GM23338 (cell line): ENCODE data around the gene NOD1. TPM values are rescaled to one million over a fixed set of nuclear protein-coding genes. Genes with fewer than 3 reads are reported as not detected.

Experiments used
- ATAC-seq: fragments of 200-7000 bp; cut with Tn5 transposase; 3 replicates; pipeline ENCODE4 v1.9.1; 2020
- DNase-seq: peaks from one replicate; pipeline ENCODE4 v3.0.0-alpha.2; 2015; ENCODE audit warnings: low spot score
- H2AFZ ChIP-seq: fragments of 200-600 bp; sonication (generic); 2 replicates; pipeline ENCODE4 v1.8.0; 2016; ENCODE audit warnings: antibody characterized with exemption, mild to moderate bottlenecking, moderate library complexity
- H3F3A ChIP-seq: fragments of 200-600 bp; sonication (generic); replicated peaks from 2 replicates; pipeline ENCODE4 v1.8.0; 2017; ENCODE audit warnings: antibody characterized with exemption, mixed run types, low read depth
- H3K27ac ChIP-seq: fragments of 200-600 bp; sonication (generic); 2 replicates; pipeline ENCODE4 v1.6.1; 2016; ENCODE audit warnings: low read depth
- H3K27me3 ChIP-seq: fragments of 200-600 bp; sonication (generic); 2 replicates; pipeline ENCODE4 v1.8.0; 2016; ENCODE audit warnings: mild to moderate bottlenecking, mixed run types, moderate library complexity; ENCODE audit not compliant: insufficient read depth
- H3K36me3 ChIP-seq: fragments of 200-600 bp; sonication (generic); 2 replicates; pipeline ENCODE4 v1.8.0; 2016; ENCODE audit warnings: mild to moderate bottlenecking; ENCODE audit not compliant: insufficient read depth
- H3K4me1 ChIP-seq: fragments of 200-600 bp; sonication (generic); 2 replicates; pipeline ENCODE4 v1.8.0; 2016; ENCODE audit warnings: mild to moderate bottlenecking, moderate library complexity; ENCODE audit not compliant: insufficient read depth
- H3K4me2 ChIP-seq: fragments of 200-600 bp; sonication (generic); 2 replicates; pipeline ENCODE4 v1.7.1; 2017; ENCODE audit warnings: mixed run types
- H3K4me3 ChIP-seq: fragments of 200-600 bp; sonication (generic); 2 replicates; pipeline ENCODE4 v1.6.1; 2016; ENCODE audit warnings: mixed run types
- H3K79me2 ChIP-seq: fragments of 200-600 bp; sonication (generic); replicated peaks from 2 replicates; pipeline ENCODE4 v1.8.0; 2017; ENCODE audit warnings: mild to moderate bottlenecking; ENCODE audit not compliant: insufficient read depth
- H3K9me2 ChIP-seq: fragments of 200-600 bp; sonication (generic); 2 replicates; pipeline ENCODE4 v1.8.0; 2017; ENCODE audit not compliant: insufficient read depth
- H4K20me1 ChIP-seq: fragments of 200-600 bp; sonication (generic); replicated peaks from 2 replicates; pipeline ENCODE4 v1.8.0; 2017; ENCODE audit warnings: mild to moderate bottlenecking; ENCODE audit not compliant: insufficient read depth
- H3K27ac Mint-ChIP-seq: 2 replicates; pipeline ENCODE4 v1.8.0; 2020; ENCODE audit warnings: inconsistent platforms, mild to moderate bottlenecking, moderate library complexity, mixed read lengths
- H3K27me3 Mint-ChIP-seq: 3 replicates; pipeline ENCODE4 v1.8.0; 2022; ENCODE audit warnings: low read depth, mild to moderate bottlenecking, moderate library complexity, mixed read lengths, inconsistent platforms; ENCODE audit not compliant: insufficient read depth, poor library complexity
- H3K36me3 Mint-ChIP-seq: 3 replicates; pipeline ENCODE4 v1.8.0; 2021; ENCODE audit warnings: low read depth, mild to moderate bottlenecking, inconsistent platforms, moderate library complexity, mixed read lengths
- H3K4me1 Mint-ChIP-seq: 3 replicates; pipeline ENCODE4 v1.8.0; 2020; ENCODE audit warnings: mild to moderate bottlenecking, inconsistent platforms, mixed read lengths
- H3K4me3 Mint-ChIP-seq: 3 replicates; pipeline ENCODE4 v1.8.0; 2021; ENCODE audit warnings: moderate library complexity, mild to moderate bottlenecking, inconsistent platforms, mixed read lengths
- H3K9me3 Mint-ChIP-seq: 3 replicates; pipeline ENCODE4 v1.8.0; 2020; ENCODE audit warnings: moderate library complexity, mild to moderate bottlenecking, inconsistent platforms, mixed read lengths
- CREB1 ChIP-seq: fragments of 250-450 bp; sonication (Bioruptor Pico); IDR thresholded peaks from 2 replicates; pipeline ENCODE4 v1.5.0; 2020; ENCODE audit warnings: low read depth, mild to moderate bottlenecking, moderate library complexity
- CTCF ChIP-seq, 2 experiments: fragments of 200-600 bp in 1 of 2; sonication (generic) in 1 of 2; conservative IDR thresholded peaks; 2 replicates each; pipeline versions ENCODE4 v1.5.1 to v1.6.1; 2016 to 2017; ENCODE audit warnings: antibody characterized with exemption in 2 of 2, low read depth in 2 of 2, mild to moderate bottlenecking in 2 of 2, moderate library complexity in 1 of 2
- ETS1 ChIP-seq: IDR thresholded peaks from 2 replicates; pipeline ENCODE4 v1.6.1; 2016; ENCODE audit warnings: antibody characterized with exemption
- EZH2 ChIP-seq: fragments of 200-600 bp; sonication (generic); IDR thresholded peaks from one replicate; pipeline ENCODE4 v1.8.0; 2017; ENCODE audit warnings: antibody characterized with exemption, mild to moderate bottlenecking, low read depth; ENCODE audit not compliant: unreplicated experiment
- EZH2phosphoT487 ChIP-seq: fragments of 200-600 bp; sonication (generic); IDR thresholded peaks from one replicate; pipeline ENCODE4 v1.8.1; 2018; ENCODE audit warnings: antibody characterized with exemption; ENCODE audit not compliant: unreplicated experiment
- JUNB ChIP-seq: IDR thresholded peaks from one replicate; pipeline ENCODE4 v1.6.1; 2016; ENCODE audit warnings: antibody characterized with exemption; ENCODE audit not compliant: unreplicated experiment
- NANOG ChIP-seq: IDR thresholded peaks from 2 replicates; pipeline ENCODE4 v1.6.1; 2016; ENCODE audit warnings: antibody characterized with exemption, borderline replicate concordance
- POLR2AphosphoS5 ChIP-seq: IDR thresholded peaks from 2 replicates; pipeline ENCODE4 v1.6.1; 2016; ENCODE audit warnings: antibody characterized with exemption, low read depth
- REST ChIP-seq: IDR thresholded peaks from one replicate; pipeline ENCODE4 v1.6.1; 2018; ENCODE audit warnings: antibody characterized with exemption; ENCODE audit not compliant: unreplicated experiment
- STAT1 ChIP-seq: IDR thresholded peaks from one replicate; pipeline ENCODE4 v1.6.1; 2016; ENCODE audit warnings: antibody characterized with exemption; ENCODE audit not compliant: unreplicated experiment
- ZNF114 ChIP-seq: fragments of 250-450 bp; sonication (Bioruptor Pico); IDR thresholded peaks from 2 replicates; pipeline ENCODE4 v1.5.0; 2020; ENCODE audit warnings: mild to moderate bottlenecking, moderate library complexity
- ZNF331 ChIP-seq: fragments of 250-450 bp; sonication (Bioruptor Pico); IDR thresholded peaks from 2 replicates; pipeline ENCODE4 v1.5.0; 2020; ENCODE audit warnings: low read depth, mild to moderate bottlenecking, moderate library complexity
- ZNF462 ChIP-seq: fragments of 250-450 bp; sonication (Bioruptor Pico); IDR thresholded peaks from 2 replicates; pipeline ENCODE4 v1.5.0; 2020; ENCODE audit warnings: mild to moderate bottlenecking, moderate library complexity
- polyA plus RNA-seq: library from polyadenylated mRNA; unstranded; fragments of >200 nt; fragmentation: Nextera tagmentation; extraction: Ambion mirVana; gene quantifications from 2 replicates; pipeline ENCODE4 v1.2.1, GENCODE V29; 2016
- total RNA-seq: library from RNA; depleted of rRNA; stranded (reverse); fragments of >200 nt; shearing (Covaris generic); gene quantifications from 2 replicates; pipeline ENCODE4 v1.2.3, GENCODE V29; 2014

The NOD1 gene
- total and polyA plus RNA-seq, 2 experiments from 2014 or later = 2.1 to 7.3 TPM

GRCh38 chr7:30453921-30454320, 24.7 kb downstream of the NOD1 start:
- peaks cover 11% of the 10 kb centered on the region; the same call in 2 of the 3 replicates for H3K36me3 Mint-ChIP-seq
- H3K4me3 Mint-ChIP-seq = no peak overlapping the region
- no peak for TF ChIP-seq JUNB
- TF ChIP-seq NANOG = no peak
- no peak for TF ChIP-seq ZNF331 (CRISPR knock-in tag)
- TF ChIP-seq STAT1 = no peak
- TF ChIP-seq POLR2AphosphoS5 = no peak
- TF ChIP-seq ETS1 = no peak
- no peak for TF ChIP-seq CTCF (conservative IDR thresholded peaks at IDR 0.05; ENCODE audit: low read depth in 2 of 2)
- TF ChIP-seq REST = no peak
- no peak for TF ChIP-seq EZH2phosphoT487
- TF ChIP-seq CREB1 (CRISPR knock-in tag) = no peak
- TF ChIP-seq EZH2 = no peak
- TF ChIP-seq ZNF462 = no peak
- no peak for TF ChIP-seq ZNF114 (CRISPR knock-in tag)
- no peak overlapping the region for H3K27ac ChIP-seq
- no peaks in the 10 kb centered on the region for H3K27me3 ChIP-seq
- no peak overlapping the region for H3K4me3 ChIP-seq
- H3F3A ChIP-seq = no peaks in the 10 kb centered on the region
- peaks cover 4% of the 10 kb centered on the region for H3K27me3 Mint-ChIP-seq
- no peak overlapping the region for H3K27ac Mint-ChIP-seq
- H4K20me1 ChIP-seq = no peaks in the 10 kb centered on the region
- no peaks in the 10 kb centered on the region for H3K79me2 ChIP-seq
- H3K9me3 Mint-ChIP-seq = no peaks in the 10 kb centered on the region
- peak; percentile 14; the same call in 1 of the 3 replicates for ATAC-seq
- H3K4me1 ChIP-seq = peaks cover 11% of the 10 kb centered on the region
- H2AFZ ChIP-seq = no peak overlapping the region
- H3K4me2 ChIP-seq = no peak overlapping the region
- no peaks in the 10 kb centered on the region for H3K9me2 ChIP-seq
- no peak for DNase-seq
- peaks cover 26% of the 10 kb centered on the region for H3K4me1 Mint-ChIP-seq
- no peaks in the 10 kb centered on the region; the same call in 1 of the 2 replicates for H3K36me3 ChIP-seq
